IPS-18c (cell line): ENCODE data around the gene COX20.

Experiments used
- H3K4me3 ChIP-seq: 2 replicates; pipeline ENCODE4 v1.7.0; 2013; ENCODE audit warnings: low read depth, mild to moderate bottlenecking, low read length, moderate library complexity; ENCODE audit not compliant: insufficient read depth
- H3K9me3 ChIP-seq: one replicate; pipeline ENCODE4 v1.6.1; 2013; ENCODE audit warnings: mild to moderate bottlenecking, low read length, moderate library complexity; ENCODE audit not compliant: control insufficient read depth, insufficient read depth

COX20 gene

GRCh38 chr1:244893836-244894235 lies 58.4 kb downstream of the COX20 start:
- Histone ChIP-seq H3K4me3 (no peak overlapping the region), H3K9me3 (no peaks in the 10 kb centered on the region)
